HG03571 (cell line): Measurements from ENCODE around the gene DPPA4.

Experiments
- ATAC-seq: cut with Tn5 transposase; IDR thresholded peaks from one replicate; pipeline ENCODE4 v1.9.1; 2021; ENCODE audit not compliant: unreplicated experiment

The DPPA4 gene

DNA sequence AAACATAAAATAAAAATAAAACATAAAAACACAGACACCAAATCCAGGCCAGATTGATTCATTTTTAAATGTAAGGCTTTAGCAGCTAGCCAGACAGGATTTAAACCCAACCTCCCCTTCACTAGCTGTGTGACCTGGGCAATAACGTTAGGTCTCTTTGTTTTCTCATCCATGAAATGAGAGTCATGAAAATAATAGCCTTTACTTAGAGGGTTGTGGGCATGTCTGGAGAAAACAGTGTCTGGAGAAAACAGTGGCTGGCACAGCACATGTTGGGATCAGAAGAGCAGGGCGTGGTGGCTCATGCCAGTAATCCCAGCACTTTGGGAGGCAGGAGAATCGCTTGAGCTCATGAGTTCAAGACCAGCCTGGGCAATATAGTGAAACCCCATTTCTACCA lies 1.9 kb upstream of the DPPA4 start:
- no peak for ATAC-seq

DNA sequence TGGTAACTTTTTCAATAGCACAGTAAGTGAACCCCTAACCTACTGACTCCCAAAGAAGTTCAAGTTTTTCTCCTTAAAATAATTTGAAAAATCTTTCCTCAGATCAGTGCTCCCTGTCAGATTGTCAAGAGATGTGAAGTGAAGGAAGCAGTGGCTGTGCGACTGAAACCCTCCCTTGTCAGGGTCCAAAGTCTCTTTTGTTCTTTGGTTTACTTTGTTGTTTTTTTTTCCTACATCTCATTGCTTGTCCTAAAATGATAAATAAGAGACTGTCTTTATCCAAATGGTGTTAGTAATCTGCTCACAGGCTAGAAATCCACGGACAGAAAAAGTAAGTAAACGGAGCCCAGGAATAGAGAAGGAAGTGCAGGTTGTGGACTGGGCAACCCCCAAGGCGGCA lies 976 bp upstream of the DPPA4 start:
- ATAC-seq, result no peak

DNA sequence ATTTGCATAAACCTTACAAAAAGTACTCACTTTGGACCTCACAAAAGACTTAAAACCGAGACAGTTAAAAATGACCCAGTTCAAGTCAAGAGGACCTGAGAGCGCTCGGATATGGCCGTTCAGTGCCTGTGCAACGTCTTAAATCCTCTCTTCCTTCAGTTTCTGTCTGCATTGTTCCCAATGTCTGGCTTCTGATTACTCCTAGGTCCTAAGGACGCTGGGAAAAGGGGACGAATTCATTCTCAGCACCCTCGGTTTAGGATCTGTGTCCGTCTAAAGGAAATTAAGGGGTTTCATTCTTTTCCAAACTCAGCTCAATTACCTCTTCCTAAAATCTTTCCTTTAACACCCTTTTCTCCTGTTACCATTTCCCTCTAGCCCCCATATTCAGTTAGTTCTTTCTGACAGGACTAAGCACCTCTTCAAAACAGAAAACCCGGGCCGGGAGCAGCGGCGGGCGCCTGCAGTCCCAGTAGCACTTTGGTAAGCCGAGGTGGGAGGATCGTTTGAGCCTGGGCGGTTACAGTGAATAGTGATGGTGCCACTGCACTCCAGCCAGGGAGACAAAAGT lies 970 bp downstream of the DPPA4 start:
- no peak for ATAC-seq

DNA sequence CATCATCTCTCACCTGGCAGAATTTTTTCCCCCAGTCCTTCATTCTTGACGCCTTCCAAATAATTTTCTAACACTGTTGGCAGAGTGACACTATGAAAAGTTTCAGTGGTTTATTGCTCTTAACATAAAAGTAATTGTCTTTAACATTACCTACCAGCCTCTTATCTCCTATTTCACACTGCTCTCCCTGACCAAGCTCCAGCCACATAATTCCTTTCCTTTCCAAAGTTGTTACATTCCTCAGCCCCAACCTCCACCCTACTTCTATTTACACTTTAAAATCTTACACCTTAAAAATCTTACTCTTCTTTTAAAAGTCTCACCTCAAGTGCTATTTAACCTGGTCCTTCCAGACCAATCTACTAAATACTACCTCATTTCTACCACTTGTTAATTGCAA lies 2.8 kb downstream of the DPPA4 start:
- ATAC-seq, result no peak

DNA sequence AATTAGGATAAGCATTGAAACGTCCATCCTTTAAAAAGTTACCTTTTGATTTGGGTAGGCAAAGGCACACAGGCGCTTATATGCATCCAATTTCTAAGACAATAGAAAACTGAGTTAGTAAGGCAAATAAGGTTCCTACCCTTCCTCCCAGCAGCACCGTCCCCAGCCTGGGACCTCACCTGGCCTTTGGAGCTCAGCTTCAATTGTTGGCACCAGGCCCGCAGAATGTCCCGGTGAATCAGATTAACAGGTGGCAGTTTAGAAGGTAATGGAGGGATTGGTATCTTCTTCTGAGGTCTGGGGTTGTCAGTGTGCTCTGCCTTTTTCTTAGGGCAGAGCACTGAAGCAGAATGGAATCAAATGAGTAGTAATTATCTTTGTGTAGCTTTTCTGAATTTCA lies 5.7 kb downstream of the DPPA4 start:
- ATAC-seq, result no peak

DNA sequence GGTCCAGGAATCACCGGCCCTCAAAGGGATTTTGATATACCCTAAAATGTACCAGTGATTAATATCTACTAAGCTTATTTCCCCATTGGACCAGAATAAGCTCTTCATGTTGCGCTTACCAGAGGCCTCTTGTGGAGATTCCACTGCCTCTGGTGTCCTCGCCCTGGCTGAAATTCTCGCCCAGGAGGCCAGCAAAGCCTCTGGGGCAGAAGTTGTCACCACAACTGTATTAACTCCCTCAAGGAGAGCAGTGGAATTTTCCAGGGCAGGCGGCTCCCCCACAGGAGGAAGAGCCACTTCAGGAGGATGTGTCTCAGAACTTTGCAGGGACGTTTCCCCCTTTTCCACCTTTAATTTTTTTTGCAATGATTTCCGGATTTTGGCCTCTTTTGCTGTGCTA lies 6.9 kb downstream of the DPPA4 start:
- no peak for ATAC-seq

DNA sequence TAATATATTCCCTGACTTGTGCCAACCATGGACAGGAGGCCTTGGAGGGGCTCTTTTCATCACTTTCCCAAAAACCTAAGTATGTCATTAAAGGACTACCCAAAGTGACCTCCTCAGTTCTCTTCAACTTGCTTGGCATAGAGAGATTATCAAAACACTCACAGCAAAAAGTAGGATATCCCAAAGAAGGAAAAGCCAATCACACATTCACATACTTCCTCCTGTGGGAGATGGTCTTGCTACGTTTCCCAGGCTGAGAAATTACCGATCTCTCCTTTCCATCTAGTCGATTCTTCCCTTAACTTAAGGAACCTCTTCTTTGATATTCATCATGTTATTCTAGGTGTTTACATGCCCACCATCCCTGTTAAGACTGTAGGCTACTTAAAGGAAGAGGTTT lies 9.1 kb downstream of the DPPA4 start:
- no peak for ATAC-seq

DNA sequence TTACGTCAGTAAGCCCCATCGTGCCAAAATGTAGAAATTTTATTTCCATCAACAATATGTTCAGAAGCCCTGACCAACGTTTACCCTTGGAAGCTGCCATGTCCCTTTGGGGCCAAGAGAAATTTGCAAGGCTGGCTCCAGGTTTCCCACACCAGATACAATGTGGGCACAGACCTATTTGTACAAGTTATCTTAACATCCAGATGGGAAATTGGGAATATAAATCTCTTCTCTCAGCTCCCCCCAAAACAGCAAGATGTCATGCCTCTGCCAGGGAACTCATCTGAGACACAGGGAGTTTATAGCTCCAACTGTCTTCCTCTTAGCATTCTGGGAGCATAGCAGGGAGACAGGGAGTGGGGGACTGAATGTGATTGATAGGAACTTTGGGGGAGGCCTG lies 11.7 kb downstream of the DPPA4 start:
- ATAC-seq, result no peak

DNA sequence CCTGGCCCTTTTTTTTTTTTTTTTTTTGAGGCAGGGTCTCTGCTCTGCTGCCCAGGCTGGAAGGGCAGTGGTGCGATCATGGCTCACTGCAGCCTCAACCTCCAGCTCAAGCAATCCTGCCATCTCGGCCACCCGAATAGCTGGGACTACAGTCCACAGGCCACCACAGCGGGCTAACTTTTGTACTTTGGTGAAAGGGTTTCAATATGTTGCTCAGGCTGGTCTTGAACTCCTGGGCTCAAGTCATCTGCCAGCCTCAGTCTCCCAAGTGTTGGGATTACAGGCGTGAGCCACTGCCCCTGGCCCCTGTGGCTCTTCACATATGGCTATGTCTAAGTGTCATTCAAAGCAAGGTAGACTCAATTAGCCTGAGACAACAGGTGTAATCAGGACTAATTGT lies 12.2 kb downstream of the DPPA4 start:
- no peak for ATAC-seq

DNA sequence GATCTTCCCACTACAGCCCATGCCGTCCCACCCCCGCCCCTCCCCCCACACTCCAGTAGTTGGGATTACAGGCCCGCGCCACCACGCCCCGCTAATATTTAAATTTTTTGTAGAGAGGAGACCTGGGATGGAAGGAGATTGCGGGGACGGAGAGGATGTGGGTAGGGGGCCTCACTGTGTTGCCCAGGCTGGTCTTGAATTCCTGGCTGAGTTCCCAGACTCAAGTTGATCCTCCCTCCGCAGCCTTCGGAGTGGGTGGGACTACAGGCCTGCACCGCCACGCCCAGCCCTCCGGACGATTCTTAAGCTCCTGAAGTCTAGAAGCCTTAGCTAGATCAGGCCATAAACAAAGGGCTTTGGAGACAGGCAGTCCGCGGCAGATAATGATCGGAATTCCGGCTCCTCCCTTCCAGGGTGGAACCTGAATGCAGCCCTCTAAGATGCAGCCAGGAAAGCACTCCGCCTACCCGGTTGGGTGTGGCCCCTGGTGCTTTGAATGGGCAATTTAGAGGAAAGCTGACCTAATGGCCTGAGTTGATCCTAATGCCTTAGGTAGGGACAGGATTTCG lies 21.1 kb downstream of the DPPA4 start, which contains the start of gene DPPA2:
DPPA2 (minus strand) TSS at position 356 of the 569 bp plus-strand sequence. CDS start 1,975 bp downstream, outside the sequence.
- no peak for ATAC-seq

DNA sequence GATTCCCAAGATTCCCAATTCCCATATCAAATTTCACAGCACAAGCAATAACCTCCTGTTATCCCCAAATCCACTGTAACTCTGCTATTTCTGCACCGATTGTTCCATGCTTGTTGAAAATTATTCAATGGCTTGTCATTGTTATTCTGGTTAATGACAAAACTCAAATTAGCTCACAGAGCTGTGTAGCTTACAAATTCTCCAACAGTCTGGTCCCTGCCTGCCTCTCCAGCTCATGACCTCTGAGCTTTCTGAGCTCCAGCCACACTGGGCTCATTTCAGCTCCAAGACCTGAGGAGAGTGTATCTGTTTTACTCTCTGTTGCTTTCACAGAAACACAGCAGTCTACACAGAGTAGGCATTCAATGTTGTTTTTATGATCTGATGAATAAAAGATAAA lies 24.3 kb downstream of the DPPA4 start:
- no peak for ATAC-seq

DNA sequence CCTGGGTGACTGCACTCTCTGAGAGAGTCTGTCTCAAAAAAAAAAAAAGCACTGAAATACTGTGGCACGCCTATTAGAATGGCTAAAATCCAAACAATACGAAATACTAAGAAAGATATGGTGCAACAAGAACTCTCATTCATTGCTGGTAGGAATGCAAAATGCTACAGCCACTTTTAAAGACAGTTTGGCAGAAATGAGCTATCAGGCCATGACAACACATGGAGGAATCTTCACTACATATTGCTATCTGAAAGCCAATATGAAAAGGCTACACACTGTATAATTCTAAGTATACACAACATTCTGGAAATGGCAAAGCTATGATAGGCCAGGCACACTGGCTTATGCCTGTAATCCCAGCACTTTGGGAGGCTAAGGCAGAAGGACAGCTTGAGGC lies 39.9 kb downstream of the DPPA4 start:
- no peak for ATAC-seq

DNA sequence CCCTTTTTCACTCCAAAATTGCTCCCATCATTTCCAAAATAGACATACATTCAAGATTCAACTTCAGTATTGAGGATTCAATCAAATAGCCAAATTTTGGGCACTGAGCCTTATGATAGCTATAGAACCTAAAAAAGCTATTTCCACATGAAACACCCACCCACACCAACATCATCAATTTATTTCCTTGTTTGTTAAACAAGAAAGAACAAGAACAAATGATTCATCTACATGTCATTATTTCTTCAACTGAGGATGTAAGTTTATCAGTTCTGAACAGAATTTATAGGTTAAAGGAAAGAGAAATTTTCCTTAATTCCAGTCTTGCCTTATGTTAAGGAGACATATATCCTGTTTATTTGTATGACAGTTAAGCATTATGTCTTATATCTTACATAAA lies 53.3 kb downstream of the DPPA4 start:
- ATAC-seq, result no peak

DNA sequence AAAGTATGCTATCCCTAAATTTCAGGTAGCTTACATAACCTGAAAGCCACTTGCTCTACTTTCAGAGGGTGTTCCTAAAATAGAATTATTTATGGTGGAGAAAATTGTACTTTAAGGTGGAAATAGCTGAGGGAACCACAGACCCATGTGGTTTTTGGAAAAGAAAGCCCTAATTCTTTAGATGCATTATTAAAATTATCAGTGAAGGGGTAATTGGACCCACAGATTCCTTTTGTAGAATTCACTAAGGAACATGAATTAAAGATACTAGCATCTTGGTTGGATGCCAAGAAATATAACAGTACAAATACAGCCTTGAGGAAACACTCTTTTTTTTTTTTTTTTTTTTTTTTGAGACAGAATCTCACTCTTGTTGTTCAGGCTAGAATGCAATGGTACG lies 58.8 kb downstream of the DPPA4 start:
- ATAC-seq, result no peak

DNA sequence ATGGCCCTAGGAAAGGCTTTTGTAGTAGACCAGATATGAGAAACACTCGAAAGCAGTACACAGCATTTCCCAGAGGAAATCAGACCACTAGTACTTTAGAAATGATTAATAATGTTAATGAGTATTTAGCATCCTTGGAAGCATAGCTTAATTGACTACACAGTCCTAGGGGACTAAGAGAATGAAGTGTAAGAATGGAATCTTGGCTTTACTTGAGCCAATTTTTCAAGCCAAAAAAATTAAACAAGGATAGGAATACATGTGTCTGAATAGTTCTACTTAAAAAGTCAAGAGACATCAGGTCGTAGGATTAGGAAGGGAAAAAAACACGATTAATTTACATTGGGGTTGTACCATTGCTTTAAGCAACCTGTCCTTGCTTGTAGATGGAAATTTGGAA lies 59.2 kb downstream of the DPPA4 start:
- ATAC-seq, result no peak
